A673 (cell line): ENCODE data around the gene PAGE3. TPM values are rescaled to one million over a fixed set of nuclear protein-coding genes. Genes with fewer than 3 reads are reported as not detected.

Experiments
- BruUV-seq: library from RNA; stranded (reverse); fragments of 400-500 nt; replicated peaks from 2 replicates; lab custom pipeline; 2021; lab: Mats Ljungman, UMichigan
- CTCF ChIA-PET: fragments of 300-600 bp; sonication (Branson Sonifier 250); formaldehyde crosslinking; loops from one replicate; lab custom pipeline; 2022; ENCODE audit warnings: antibody characterized with exemption; lab: Charles Lee
- POLR2A ChIA-PET: fragments of 300-600 bp; sonication (Branson Sonifier 250); formaldehyde crosslinking; loops from one replicate; lab custom pipeline; 2022; ENCODE audit warnings: antibody characterized with exemption; ENCODE audit not compliant: low non-redundant PET; lab: Charles Lee
- DNase-seq: peaks from one replicate; pipeline ENCODE4 v3.0.0-alpha.2; 2015; ENCODE audit warnings: low spot score
- H3K27ac ChIP-seq: fragments of 200-600 bp; sonication (generic); 2 replicates; pipeline ENCODE4 v1.5.1; 2016; ENCODE audit warnings: mixed run types, low read depth, mild to moderate bottlenecking, mixed read lengths, antibody characterized with exemption, low read length; ENCODE audit not compliant: poor library complexity, severe bottlenecking
- H3K27me3 ChIP-seq: fragments of 200-600 bp; sonication (generic); replicated peaks from 2 replicates; pipeline ENCODE4 v1.6.1; 2017; ENCODE audit warnings: mixed run types, low read depth, mild to moderate bottlenecking, mixed read lengths, antibody characterized with exemption, low read length; ENCODE audit not compliant: insufficient read depth, poor library complexity
- H3K36me3 ChIP-seq: fragments of 200-600 bp; sonication (generic); 2 replicates; pipeline ENCODE4 v1.6.1; 2016; ENCODE audit warnings: mixed run types, mild to moderate bottlenecking, mixed read lengths, antibody characterized with exemption, low read length; ENCODE audit not compliant: insufficient read depth, poor library complexity, severe bottlenecking
- H3K4me1 ChIP-seq: fragments of 200-600 bp; sonication (generic); 2 replicates; pipeline ENCODE4 v1.6.1; 2017; ENCODE audit warnings: mixed run types, mild to moderate bottlenecking, mixed read lengths, antibody characterized with exemption, low read length; ENCODE audit not compliant: insufficient read depth, poor library complexity, severe bottlenecking
- H3K4me3 ChIP-seq: fragments of 200-600 bp; sonication (generic); 2 replicates; pipeline ENCODE4 v1.5.1; 2016; ENCODE audit warnings: low read depth, mixed run types, mild to moderate bottlenecking, mixed read lengths, low read length; ENCODE audit not compliant: poor library complexity, severe bottlenecking
- H3K9me3 ChIP-seq: fragments of 200-600 bp; sonication (generic); 2 replicates; pipeline ENCODE4 v1.6.1; 2016; ENCODE audit warnings: mixed run types, low read depth, mild to moderate bottlenecking, mixed read lengths, antibody characterized with exemption, low read length; ENCODE audit not compliant: poor library complexity, severe bottlenecking
- CTCF ChIP-seq: fragments of 300-800, 200-600 bp; sonication (generic); conservative IDR thresholded peaks from 2 replicates; pipeline ENCODE4 v1.5.1; 2017; ENCODE audit warnings: low read depth, mild to moderate bottlenecking, antibody characterized with exemption, low read length, moderate library complexity, mixed read lengths
- EZH2 ChIP-seq: fragments of 200-600 bp; sonication (generic); IDR thresholded peaks from 2 replicates; pipeline ENCODE4 v1.6.1; 2017; ENCODE audit warnings: borderline replicate concordance, low read depth, mild to moderate bottlenecking, mixed read lengths, antibody characterized with exemption, low read length; ENCODE audit not compliant: poor library complexity, severe bottlenecking
- intact Hi-C: fragments of 100-400 bp; cut with micrococcal nuclease; formaldehyde crosslinking; loops from one replicate; pipeline ENCODE4 v1.10.0; 2022; ENCODE audit not compliant: unreplicated experiment
- total RNA-seq: library from RNA; stranded (reverse); gene quantifications from 2 replicates; pipeline ENCODE4 v1.2.3, GENCODE V29; 2021

PAGE3 gene
- total RNA-seq, 1 experiment from 2014 or later, result not detected

- TF ChIP-seq EZH2 (no peak), CTCF (no peak)
- no peaks in the 10 kb centered on the region for H3K27me3 ChIP-seq
- DNase-seq, result no peak
- intact Hi-C loops, result no loop called here
- no peaks in the 10 kb centered on the region for H3K4me1 ChIP-seq
- no peak overlapping the region for H3K4me3 ChIP-seq
- no peak overlapping the region for H3K27ac ChIP-seq
- POLR2A ChIA-PET, result no interaction called here
- no peaks in the 10 kb centered on the region for H3K36me3 ChIP-seq
- CTCF ChIA-PET, result no interaction called here
- BruUV-seq, result no TSS peak
- no peaks in the 10 kb centered on the region for H3K9me3 ChIP-seq
Observed at GRCh38 chrX:55279832-55280231, 15.1 kb upstream of the PAGE3 start.

- H3K4me1 ChIP-seq, result no peaks in the 10 kb centered on the region
- no peak for DNase-seq
- no peaks in the 10 kb centered on the region for H3K9me3 ChIP-seq
- H3K27ac ChIP-seq, result no peak overlapping the region
- ChIA-PET POLR2A (no interaction called here), CTCF (no interaction called here)
- no peak overlapping the region for H3K4me3 ChIP-seq
- H3K36me3 ChIP-seq, result no peaks in the 10 kb centered on the region
- TF ChIP-seq EZH2, result no peak
- TF ChIP-seq CTCF, result no peak
- intact Hi-C loops, result no loop called here
- peaks cover 3% of the 10 kb centered on the region for H3K27me3 ChIP-seq
- no TSS peak for BruUV-seq
Observed at GRCh38 chrX:55260806-55261205, 3.9 kb downstream of the PAGE3 start.

GRCh38 chrX:55253528-55253927, 11.2 kb downstream of the PAGE3 start:
- Histone ChIP-seq H3K4me3 (no peak overlapping the region), H3K9me3 (peaks cover 2% of the 10 kb centered on the region), H3K27me3 (peaks cover 3% of the 10 kb centered on the region), H3K27ac (no peak overlapping the region), H3K4me1 (no peaks in the 10 kb centered on the region), H3K36me3 (no peaks in the 10 kb centered on the region)
- POLR2A ChIA-PET, result no interaction called here
- intact Hi-C loops, result no loop called here
- CTCF ChIA-PET, result no interaction called here
- DNase-seq, result no peak
- TF ChIP-seq CTCF (no peak), EZH2 (no peak)
- no TSS peak for BruUV-seq
